NCI-H2107 (cell line): ENCODE results near the gene RANBP9.

Source experiments
- DNase-seq: peaks from one replicate; lab custom pipeline; 2025; lab: John Stamatoyannopoulos, UW

Gene RANBP9

GRCh38 chr6:13678255-13678983, 33.2 kb downstream of the RANBP9 start:
- no peak for DNase-seq

GRCh38 chr6:13677878-13678254, 33.8 kb downstream of the RANBP9 start:
- DNase-seq, result no peak

GRCh38 chr6:13676551-13677156, 35.0 kb downstream of the RANBP9 start:
- no peak for DNase-seq

GRCh38 chr6:13674533-13675190, 37.0 kb downstream of the RANBP9 start:
- no peak for DNase-seq

- no peak for DNase-seq
Measured at GRCh38 chr6:13673825-13674444, 37.7 kb downstream of the RANBP9 start.

GRCh38 chr6:13673368-13673767, 38.3 kb downstream of the RANBP9 start:
- DNase-seq, result no peak

GRCh38 chr6:13672904-13673303, 38.7 kb downstream of the RANBP9 start:
- no peak for DNase-seq

GRCh38 chr6:13671548-13672127, 40.0 kb downstream of the RANBP9 start:
- no peak for DNase-seq

- no peak for DNase-seq
Measured at GRCh38 chr6:13669476-13669875, 42.2 kb downstream of the RANBP9 start.

GRCh38 chr6:13668291-13668928, 43.2 kb downstream of the RANBP9 start:
- no peak for DNase-seq

GRCh38 chr6:13667655-13668054, 44.0 kb downstream of the RANBP9 start:
- no peak for DNase-seq

GRCh38 chr6:13666194-13667105, 45.2 kb downstream of the RANBP9 start:
- DNase-seq, result no peak

GRCh38 chr6:13664703-13665352, 46.8 kb downstream of the RANBP9 start:
- no peak for DNase-seq

- DNase-seq, result no peak
Measured at GRCh38 chr6:13663986-13664385, 47.6 kb downstream of the RANBP9 start.

- no peak for DNase-seq
Measured at GRCh38 chr6:13662651-13663334, 48.8 kb downstream of the RANBP9 start.

GRCh38 chr6:13661647-13662046, 50.0 kb downstream of the RANBP9 start:
- DNase-seq, result no peak

- DNase-seq, result no peak
Measured at GRCh38 chr6:13660893-13661292, 50.7 kb downstream of the RANBP9 start.

GRCh38 chr6:13660273-13660672, 51.4 kb downstream of the RANBP9 start:
- no peak for DNase-seq

- no peak for DNase-seq
Measured at GRCh38 chr6:13655700-13656099, 55.9 kb downstream of the RANBP9 start.

GRCh38 chr6:13654496-13654895, 57.1 kb downstream of the RANBP9 start:
- no peak for DNase-seq
